H1 (cell line): ENCODE data around the gene UBC. TPM values are rescaled to one million over a fixed set of nuclear protein-coding genes. Genes with fewer than 3 reads are reported as not detected.

Source experiments
- CTCF ChIA-PET: fragments of 300-600 bp; sonication (Branson Sonifier 250); formaldehyde crosslinking; loops from one replicate; lab custom pipeline; 2021; ENCODE audit not compliant: partially characterized antibody; lab: Charles Lee
- POLR2A ChIA-PET: fragments of 300-600 bp; sonication (Branson Sonifier 250); formaldehyde crosslinking; loops from one replicate; lab custom pipeline; 2021; ENCODE audit warnings: inconsistent platforms; ENCODE audit not compliant: partially characterized antibody; lab: Charles Lee
- DNase-seq, 2 experiments: peaks; one replicate each; pipeline versions ENCODE4 v3.0.0 to v3.0.0-alpha.2; 2010 to 2022; ENCODE audit warnings: low spot score in 2 of 2, low read depth in 1 of 2, mixed read lengths in 1 of 2
- FAIRE-seq: peaks from 2 replicates; lab custom pipeline; 2011; peaks lifted over from hg19 to GRCh38; lab: Jason Lieb, UNC
- H2AFZ ChIP-seq: 2 replicates; pipeline ENCODE4 v1.8.1; 2012; ENCODE audit warnings: low read length, inconsistent platforms
- H2AK5ac ChIP-seq: 2 replicates; pipeline ENCODE4 v1.6.1; 2013; ENCODE audit warnings: low read depth, low read length
- H2BK120ac ChIP-seq: replicated peaks from 2 replicates; pipeline ENCODE3; 2013; ENCODE audit warnings: low read depth, low read length, inconsistent platforms
- H2BK12ac ChIP-seq: 2 replicates; pipeline ENCODE4 v1.6.1; 2013; ENCODE audit warnings: low read depth, low read length
- H2BK15ac ChIP-seq: 2 replicates; pipeline ENCODE4 v1.6.1; 2013; ENCODE audit warnings: low read length
- H2BK20ac ChIP-seq: 2 replicates; pipeline ENCODE4 v1.6.1; 2013; ENCODE audit warnings: low read length
- H2BK5ac ChIP-seq: 2 replicates; pipeline ENCODE4 v1.6.1; 2013; ENCODE audit warnings: low read depth, low read length
- H3K14ac ChIP-seq: 2 replicates; pipeline ENCODE4 v1.6.1; 2013; ENCODE audit warnings: inconsistent platforms; ENCODE audit not compliant: insufficient read length
- H3K18ac ChIP-seq: 2 replicates; pipeline ENCODE4 v1.6.1; 2013; ENCODE audit warnings: low read length; ENCODE audit errors: extremely low read depth
- H3K23ac ChIP-seq: 2 replicates; pipeline ENCODE4 v1.6.1; 2013; ENCODE audit warnings: inconsistent platforms; ENCODE audit not compliant: insufficient read length
- H3K23me2 ChIP-seq: 2 replicates; pipeline ENCODE4 v1.6.1; 2013; ENCODE audit warnings: low read depth, low read length
- H3K27ac ChIP-seq: 2 replicates; pipeline ENCODE4 v1.6.1; 2011; ENCODE audit warnings: low read depth, low read length, inconsistent platforms
- H3K27me3 ChIP-seq, 4 experiments: replicated peaks in 1 of 4; 1 replicate in 1 of 4; 2 replicates in 3 of 4; pipeline versions ENCODE4 v1.6.1 to v1.8.1; 2011 to 2013; ENCODE audit warnings: low read length in 3 of 4, mild to moderate bottlenecking in 3 of 4, inconsistent platforms in 2 of 4, mixed read lengths in 2 of 4, moderate library complexity in 1 of 4; ENCODE audit not compliant: control insufficient read depth in 3 of 4, insufficient read depth in 3 of 4; ENCODE audit errors: extremely low read depth in 1 of 4
- H3K36me3 ChIP-seq, 4 experiments: 2 replicates each; pipeline versions ENCODE4 v1.6.1 to v1.8.1; 2011 to 2013; ENCODE audit warnings: mild to moderate bottlenecking in 4 of 4, low read length in 3 of 4, moderate library complexity in 2 of 4, control low read depth in 1 of 4, inconsistent platforms in 1 of 4; ENCODE audit not compliant: insufficient read depth in 4 of 4, control insufficient read depth in 2 of 4
- H3K4ac ChIP-seq: replicated peaks from 2 replicates; pipeline ENCODE3; 2013; ENCODE audit warnings: low read length, low read depth, mixed read lengths, inconsistent platforms; ENCODE audit not compliant: insufficient read length
- H3K4me1 ChIP-seq, 4 experiments: replicated peaks in 1 of 4; 1 replicate in 1 of 4; 2 replicates in 3 of 4; pipeline versions ENCODE4 v1.6.1 to v1.8.1; 2011 to 2013; ENCODE audit warnings: low read length in 3 of 4, inconsistent platforms in 2 of 4, mixed read lengths in 1 of 4; ENCODE audit not compliant: insufficient read depth in 4 of 4, control insufficient read depth in 3 of 4
- H3K4me2 ChIP-seq, 2 experiments: 2 replicates each; pipeline versions ENCODE4 v1.6.1 to v1.8.1; 2011 to 2013; ENCODE audit warnings: low read depth in 2 of 2, low read length in 2 of 2, control low read depth in 1 of 2, inconsistent platforms in 1 of 2, mild to moderate bottlenecking in 1 of 2; ENCODE audit not compliant: insufficient read depth in 1 of 2
- H3K4me3 ChIP-seq, 4 experiments: fragments of 200-600, 300-600 bp in 1 of 4; sonication (generic), shearing (Covaris generic), sonication (Bioruptor Twin) in 1 of 4; 2 replicates each; pipeline versions ENCODE4 v1.5.1 to v1.8.1; 2011 to 2016; ENCODE audit warnings: low read length in 4 of 4, low read depth in 3 of 4, control low read depth in 2 of 4, inconsistent platforms in 2 of 4, mild to moderate bottlenecking in 2 of 4, mixed read lengths in 1 of 4, moderate library complexity in 1 of 4; ENCODE audit not compliant: insufficient read depth in 2 of 4; ENCODE audit errors: extremely low read depth in 1 of 4
- H3K56ac ChIP-seq: replicated peaks from 2 replicates; pipeline ENCODE3; 2013; ENCODE audit warnings: low read depth, mild to moderate bottlenecking, mixed read lengths, low read length, inconsistent platforms; ENCODE audit not compliant: insufficient read length
- H3K79me1 ChIP-seq: 2 replicates; pipeline ENCODE4 v1.6.1; 2013; ENCODE audit warnings: low read depth, low read length, control low read depth
- H3K79me2 ChIP-seq, 2 experiments: 2 replicates each; pipeline versions ENCODE4 v1.6.1 to v1.8.1; 2012 to 2013; ENCODE audit warnings: low read length in 2 of 2, mild to moderate bottlenecking in 2 of 2, inconsistent platforms in 1 of 2; ENCODE audit not compliant: insufficient read depth in 2 of 2, control insufficient read depth in 1 of 2
- H3K9ac ChIP-seq, 4 experiments: replicated peaks in 1 of 4; 1 replicate in 1 of 4; 2 replicates in 3 of 4; pipeline versions ENCODE4 v1.6.1 to v1.8.1; 2011 to 2013; ENCODE audit warnings: low read depth in 3 of 4, low read length in 3 of 4, control low read depth in 2 of 4, mild to moderate bottlenecking in 2 of 4, moderate library complexity in 2 of 4, inconsistent platforms in 1 of 4; ENCODE audit errors: extremely low read depth in 1 of 4
- H3K9me3 ChIP-seq, 2 experiments: 2 replicates each; pipeline versions ENCODE4 v1.6.1 to v1.8.1; 2012 to 2013; ENCODE audit warnings: mild to moderate bottlenecking in 2 of 2, moderate library complexity in 2 of 2, control low read depth in 1 of 2, inconsistent platforms in 1 of 2, low read depth in 1 of 2, low read length in 1 of 2, mixed read lengths in 1 of 2; ENCODE audit not compliant: insufficient read depth in 2 of 2
- H4K20me1 ChIP-seq, 2 experiments: replicated peaks in 1 of 2; 2 replicates each; pipeline versions ENCODE3 to v1.8.1; 2011 to 2013; ENCODE audit warnings: inconsistent platforms in 2 of 2, low read length in 2 of 2, mild to moderate bottlenecking in 1 of 2; ENCODE audit not compliant: insufficient read depth in 2 of 2, control insufficient read depth in 1 of 2
- H4K5ac ChIP-seq: 2 replicates; pipeline ENCODE4 v1.6.1; 2013; ENCODE audit warnings: low read length, low read depth, mixed read lengths, inconsistent platforms; ENCODE audit not compliant: insufficient read length
- H4K8ac ChIP-seq: 2 replicates; pipeline ENCODE4 v1.8.0; 2013; ENCODE audit warnings: mild to moderate bottlenecking, moderate library complexity, low read length, inconsistent platforms; ENCODE audit not compliant: insufficient read depth; ENCODE audit errors: extremely low read depth
- H4K91ac ChIP-seq: replicated peaks from 2 replicates; pipeline ENCODE3; 2013; ENCODE audit warnings: low read length, mixed read lengths, inconsistent platforms; ENCODE audit not compliant: insufficient read length
- CEBPB ChIP-seq: IDR thresholded peaks from 2 replicates; pipeline ENCODE4 v1.6.1; 2012; ENCODE audit warnings: low read depth, low read length
- CREB1 ChIP-seq: IDR thresholded peaks from 2 replicates; pipeline ENCODE4 v1.6.1; 2012; ENCODE audit warnings: inconsistent platforms
- GTF2F1 ChIP-seq: IDR thresholded peaks from 2 replicates; pipeline ENCODE4 v1.6.1; 2012; ENCODE audit warnings: low read depth, low read length, improper control_type of control experiment, borderline replicate concordance
- HDAC2 ChIP-seq, 2 experiments: fragments of 300-600 bp in 1 of 2; sonication (generic) in 1 of 2; IDR thresholded peaks; 2 replicates each; pipeline ENCODE4 v1.6.1; 2011 to 2012; ENCODE audit warnings: low read depth in 2 of 2, low read length in 2 of 2, mild to moderate bottlenecking in 2 of 2, moderate library complexity in 2 of 2, borderline replicate concordance in 1 of 2, inconsistent platforms in 1 of 2
- SP2 ChIP-seq: IDR thresholded peaks from 2 replicates; pipeline ENCODE4 v1.6.1; 2012; ENCODE audit warnings: mild to moderate bottlenecking, low read length, inconsistent platforms
- WGBS, 2 experiments: shearing (Covaris generic) in 1 of 2; methylation state at CpG; one replicate each; pipeline versions ENCODE4 v1.1.6 to v1.1.7; 2013 to 2015; ENCODE audit warnings: low lambda C conversion rate in 2 of 2, mixed read lengths in 2 of 2, inconsistent platforms in 1 of 2, low coverage in 1 of 2, missing lambda C conversion rate in 1 of 2; ENCODE audit not compliant: insufficient replicate concordance in 2 of 2, insufficient coverage in 1 of 2, insufficient read length in 1 of 2; ENCODE audit errors: extremely low coverage in 1 of 2, missing lambda C conversion rate in 1 of 2; 5-methylcytosine and 5-hydroxymethylcytosine counted together
- polyA plus RNA-seq, 7 experiments: library from polyadenylated mRNA; depleted of rRNA in 3 of 7; stranded (reverse) in 5 of 7; unstranded in 2 of 7; fragments of >200 nt in 5 of 7; fragments of 200-250 nt in 2 of 7; gene quantifications; 1 replicate in 5 of 7; 2 replicates in 1 of 7; 4 replicates in 1 of 7; pipeline versions ENCODE4 v1.2.1 to v1.2.3, GENCODE V29; 2011 to 2013; ENCODE audit warnings: missing spikeins in 2 of 7, mixed read lengths in 2 of 7
- total RNA-seq: library from RNA; stranded (reverse); fragmentation: NEBNext Ultra II Directional; extraction: Animal tissue kit (Norgen Biotek cat#: 25700); gene quantifications from 2 replicates; pipeline ENCODE4 v1.2.1, GENCODE V29; 2021

Gene UBC
- total and polyA plus RNA-seq, 2 of the 8 experiments (the other 6 are each of a cell fraction or from before 2014, with no cell fraction given): 559 to 749 TPM

GRCh38 chr12:124925117-124925516, 10.7 kb upstream of the UBC start:
- no peak overlapping the region for H3K18ac ChIP-seq
- H2BK120ac ChIP-seq: no peak overlapping the region
- no peak overlapping the region for H3K4ac ChIP-seq
- no peak overlapping the region for H2BK20ac ChIP-seq
- CTCF ChIA-PET: interaction anchor here (1.6 to 8.5 kb wide), 3 partner anchors 13 to 19 kb away, joined by 6 to 86 read pairs (median 11); no protein-coding TSS in a partner anchor
- H3K14ac ChIP-seq: no peak overlapping the region
- H2BK5ac ChIP-seq: no peak overlapping the region
- H2AFZ ChIP-seq: no peak overlapping the region
- DNase-seq: no peak
- H3K27me3 ChIP-seq: no peaks in the 10 kb centered on the region
- H3K56ac ChIP-seq: no peak overlapping the region
- no peak overlapping the region for H4K91ac ChIP-seq
- H4K8ac ChIP-seq: peak overlapping the region; percentile 66; the same call in 1 of the 2 replicates
- H3K9me3 ChIP-seq: no peaks in the 10 kb centered on the region
- no peaks in the 10 kb centered on the region for H4K20me1 ChIP-seq
- peaks cover 6% of the 10 kb centered on the region for H3K23me2 ChIP-seq
- no peaks in the 10 kb centered on the region for H3K79me2 ChIP-seq
- H3K4me2 ChIP-seq: no peak overlapping the region
- H3K79me1 ChIP-seq: no peaks in the 10 kb centered on the region
- H2AK5ac ChIP-seq: no peak overlapping the region
- H3K27ac ChIP-seq: no peak overlapping the region
- no peaks in the 10 kb centered on the region for H3K36me3 ChIP-seq
- 0 out of 2 replicates have a peak overlapping the region, but pooled peaks have one; percentile 68 for H2BK12ac ChIP-seq
- no peak overlapping the region for H3K4me3 ChIP-seq
- no peak overlapping the region for H3K23ac ChIP-seq
- 93% methylated on average over 10 of the region's 10 CpGs; no CpG with 5 or more reads in 1 of the 2 experiments for WGBS, 2 experiments
- no peak overlapping the region for H3K9ac ChIP-seq
- peak overlapping the region; percentile 32; the same call in 1 of the 2 replicates for H2BK15ac ChIP-seq
- H3K4me1 ChIP-seq: peaks cover 5 to 19% (median 11%) of the 10 kb centered on the region in 4 experiments
- no peak for TF ChIP-seq CREB1
- no peak for TF ChIP-seq HDAC2 (IDR thresholded peaks at IDR 0.05; ENCODE audit: borderline replicate concordance in 1 of 2, low read depth in 2 of 2, low read length in 2 of 2)
- TF ChIP-seq GTF2F1: no peak
- TF ChIP-seq CEBPB: no peak
- no peak for TF ChIP-seq SP2
- TF ChIP-seq, all 59 proteins: peak for 0
- POLR2A ChIA-PET: interaction anchor here (1.8 to 11.9 kb wide), 5 partner anchors 10 to 20 kb away, joined by 5 to 250 read pairs (median 32); partner anchors contain the start of gene UBC
- H4K5ac ChIP-seq: no peak overlapping the region
- FAIRE-seq: no peak
